Neural progenitor cell (in vitro differentiated cells): ENCODE data around the gene SMC3.
A peak's percentile ranks its signal among the peaks of the same experiment; 100 is the strongest.

Experiments
- EZH2 ChIP-seq: fragments of 200-600 bp; sonication (generic); IDR thresholded peaks from 2 replicates; pipeline ENCODE4 v1.6.1; 2017; ENCODE audit warnings: antibody characterized with exemption, mild to moderate bottlenecking, moderate library complexity
- TF ChIP-seq, protein P1 (sequence below): fragments of 200-600 bp; sonication (generic); IDR thresholded peaks from 2 replicates; pipeline ENCODE4 v1.5.1; 2017; ENCODE audit warnings: antibody characterized with exemption, mild to moderate bottlenecking

DNA sequence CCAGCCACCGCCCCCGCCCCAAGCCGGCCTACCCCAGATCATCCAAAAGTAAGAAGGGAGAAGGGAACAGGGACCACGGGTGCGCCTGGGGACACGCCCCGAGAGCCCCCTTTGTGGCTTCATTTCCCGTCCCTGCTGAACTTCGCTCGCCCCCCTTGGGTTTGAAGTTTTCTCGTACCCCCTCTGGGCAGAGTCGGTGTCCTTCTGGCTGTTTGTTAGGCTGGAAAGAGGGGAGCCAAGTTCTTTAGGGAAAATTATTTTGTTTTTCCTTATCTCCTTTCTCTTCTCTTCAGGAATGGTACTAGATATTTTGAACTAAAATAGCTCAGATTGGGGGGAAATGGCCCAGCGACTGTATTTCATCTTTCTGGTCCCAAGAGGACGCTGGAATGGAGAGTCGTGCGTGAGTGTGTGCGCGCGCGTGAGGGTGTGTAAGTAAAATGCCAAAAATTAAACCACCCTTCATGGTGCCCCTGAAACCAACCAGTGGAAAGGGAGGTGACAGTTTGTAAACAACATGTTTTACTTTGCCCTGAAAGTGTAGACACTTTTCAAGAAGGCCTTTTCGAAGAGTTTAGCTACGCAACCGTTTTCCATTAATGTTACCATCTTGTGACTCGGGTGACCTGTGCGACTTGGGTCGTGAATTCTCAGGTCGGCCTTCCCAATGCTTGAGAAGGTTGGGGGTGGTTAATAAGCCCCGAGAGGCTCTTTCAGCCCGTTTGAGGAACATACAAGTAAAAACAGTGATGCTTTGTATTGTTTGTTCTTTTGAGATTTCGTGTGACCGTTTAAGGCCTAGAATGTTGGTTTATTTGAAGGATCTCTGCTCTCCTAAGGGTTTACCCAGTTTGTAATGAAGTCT lies 77.3 kb downstream of the SMC3 start:
- TF ChIP-seq, protein P1, sequence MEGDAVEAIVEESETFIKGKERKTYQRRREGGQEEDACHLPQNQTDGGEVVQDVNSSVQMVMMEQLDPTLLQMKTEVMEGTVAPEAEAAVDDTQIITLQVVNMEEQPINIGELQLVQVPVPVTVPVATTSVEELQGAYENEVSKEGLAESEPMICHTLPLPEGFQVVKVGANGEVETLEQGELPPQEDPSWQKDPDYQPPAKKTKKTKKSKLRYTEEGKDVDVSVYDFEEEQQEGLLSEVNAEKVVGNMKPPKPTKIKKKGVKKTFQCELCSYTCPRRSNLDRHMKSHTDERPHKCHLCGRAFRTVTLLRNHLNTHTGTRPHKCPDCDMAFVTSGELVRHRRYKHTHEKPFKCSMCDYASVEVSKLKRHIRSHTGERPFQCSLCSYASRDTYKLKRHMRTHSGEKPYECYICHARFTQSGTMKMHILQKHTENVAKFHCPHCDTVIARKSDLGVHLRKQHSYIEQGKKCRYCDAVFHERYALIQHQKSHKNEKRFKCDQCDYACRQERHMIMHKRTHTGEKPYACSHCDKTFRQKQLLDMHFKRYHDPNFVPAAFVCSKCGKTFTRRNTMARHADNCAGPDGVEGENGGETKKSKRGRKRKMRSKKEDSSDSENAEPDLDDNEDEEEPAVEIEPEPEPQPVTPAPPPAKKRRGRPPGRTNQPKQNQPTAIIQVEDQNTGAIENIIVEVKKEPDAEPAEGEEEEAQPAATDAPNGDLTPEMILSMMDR: no peak
- peak; percentile 34 for TF ChIP-seq EZH2
